Testis (tissue), 3 donors: Measurements from ENCODE around the gene SLC9B2. TPM values are rescaled to one million over a fixed set of nuclear protein-coding genes. Genes with fewer than 3 reads are reported as not detected.
A peak's percentile ranks its signal among the peaks of the same experiment; 100 is the strongest.

Experiments
- DNase-seq: peaks from one replicate; pipeline ENCODE4 v3.0.0-alpha.2; 2019
- H3K27ac ChIP-seq, 2 donors: fragments of 200-600 bp; sonication (generic); one replicate each; pipeline ENCODE4 v1.5.1; 2019
- H3K27me3 ChIP-seq: fragments of 200-600 bp; sonication (generic); one replicate; pipeline ENCODE4 v1.5.1; 2019
- H3K36me3 ChIP-seq: fragments of 200-600 bp; sonication (generic); one replicate; pipeline ENCODE4 v1.5.1; 2017; ENCODE audit warnings: low read depth; ENCODE audit errors: missing control alignments
- H3K4me1 ChIP-seq: fragments of 200-600 bp; sonication (generic); one replicate; pipeline ENCODE4 v1.5.1; 2019
- H3K4me3 ChIP-seq, 2 donors: fragments of 200-600 bp; sonication (generic); one replicate each; pipeline ENCODE4 v1.5.1; 2017 to 2019
- H3K9me3 ChIP-seq: fragments of 200-600 bp; sonication (generic); one replicate; pipeline ENCODE4 v1.5.1; 2017
- CTCF ChIP-seq, 3 experiments: fragments of 450-650 bp in 2 of 3; fragments of 200-600 bp in 1 of 3; sonication (generic) in 1 of 3; IDR thresholded peaks; one replicate each; pipeline ENCODE4 v1.5.1; 2016 to 2019; ENCODE audit warnings: antibody characterized with exemption in 3 of 3, mild to moderate bottlenecking in 2 of 3, moderate library complexity in 1 of 3
- POLR2A ChIP-seq: fragments of 450-650 bp; IDR thresholded peaks from one replicate; pipeline ENCODE4 v1.6.1; 2017; ENCODE audit warnings: antibody characterized with exemption, mild to moderate bottlenecking, moderate library complexity
- WGBS, 2 donors: methylation state at CpG; one replicate each; pipeline ENCODE4 v1.1.5; 2018; 5-methylcytosine and 5-hydroxymethylcytosine counted together
- intact Hi-C: fragments of 100-400 bp; cut with DNase I; formaldehyde crosslinking; loops from one replicate; pipeline ENCODE4 v1.15.1; 2023; ENCODE audit warnings: low total_unique reads
- polyA plus RNA-seq: library from polyadenylated mRNA; stranded (reverse); fragments of 350-450 nt; fragmentation: Illumina TruSeq; extraction: RNeasy Lipid Tissue Mini Kit (QIAGEN cat#74804); gene quantifications from one replicate; pipeline ENCODE4 v1.2.3, GENCODE V29; 2014; ENCODE audit warnings: low read depth, low replicate concordance; ENCODE audit not compliant: insufficient read depth
- total RNA-seq, 2 donors: library from RNA; depleted of rRNA; stranded (reverse); fragments of >200 nt; gene quantifications; one replicate each; pipeline ENCODE4 v1.2.3, GENCODE V29; 2016

The SLC9B2 gene
- total and polyA plus RNA-seq, 3 donors from 2014 or later = 9.7 to 14.6 (median 10.2) TPM

- H3K4me1 ChIP-seq = peaks cover 7% of the 10 kb centered on the region
- H3K27ac ChIP-seq = peak overlapping the region; percentile 95
- peak; percentile 49 for DNase-seq
- H3K27me3 ChIP-seq = no peaks in the 10 kb centered on the region
- H3K36me3 ChIP-seq = no peaks in the 10 kb centered on the region
- intact Hi-C loops = loop anchor here (10.0 kb wide), 1 partner anchor 394 kb away; no protein-coding TSS in a partner anchor
- peak overlapping the region; percentile 62 to 75 for H3K4me3 ChIP-seq
- H3K9me3 ChIP-seq = no peaks in the 10 kb centered on the region
- 27 to 33% methylated on average over 8 of the region's 8 CpGs for WGBS, 2 donors
- no peak for TF ChIP-seq CTCF (IDR thresholded peaks at IDR 0.05)
- TF ChIP-seq POLR2A = no peak
These were observed 57.9 kb downstream of the SLC9B2 start for GRCh38 chr4:103018391-103019307.

GRCh38 chr4:103012551-103012950, 64.0 kb downstream of the SLC9B2 start:
- Histone ChIP-seq H3K27me3 (no peaks in the 10 kb centered on the region), H3K9me3 (no peaks in the 10 kb centered on the region), H3K4me3 (no peak overlapping the region), H3K27ac (peak overlapping the region; percentile 46 to 73), H3K36me3 (no peaks in the 10 kb centered on the region), H3K4me1 (peaks cover 22% of the 10 kb centered on the region)
- intact Hi-C loops = loop anchor here (10.0 kb wide), 1 partner anchor 388 kb away; no protein-coding TSS in a partner anchor
- TF ChIP-seq POLR2A (no peak), CTCF (IDR thresholded peaks at IDR 0.05) (no peak)
- DNase-seq = no peak

- peaks cover 22% of the 10 kb centered on the region for H3K4me1 ChIP-seq
- no peak overlapping the region for H3K4me3 ChIP-seq
- TF ChIP-seq CTCF (IDR thresholded peaks at IDR 0.05) (no peak), POLR2A (no peak)
- intact Hi-C loops = loop anchor here (10.0 kb wide), 1 partner anchor 387 kb away; no protein-coding TSS in a partner anchor
- DNase-seq = no peak
- peak overlapping the region; percentile 46 to 73 for H3K27ac ChIP-seq
- no peaks in the 10 kb centered on the region for H3K36me3 ChIP-seq
- H3K27me3 ChIP-seq = no peaks in the 10 kb centered on the region
- 33 to 48% methylated on average over 1 of the region's 1 CpG for WGBS, 2 donors
- H3K9me3 ChIP-seq = no peaks in the 10 kb centered on the region
These were observed 64.5 kb downstream of the SLC9B2 start for GRCh38 chr4:103012060-103012459.

- TF ChIP-seq POLR2A (no peak), CTCF (IDR thresholded peaks at IDR 0.05) (no peak)
- Histone ChIP-seq H3K27me3 (no peaks in the 10 kb centered on the region), H3K36me3 (no peaks in the 10 kb centered on the region), H3K4me1 (peaks cover 22% of the 10 kb centered on the region), H3K4me3 (no peak overlapping the region), H3K9me3 (no peaks in the 10 kb centered on the region), H3K27ac (peak overlapping the region; percentile 46 to 73)
- 76 to 100% methylated on average over 2 to 4 of the region's 4 CpGs for WGBS, 2 donors
- DNase-seq = peak; percentile 48
- intact Hi-C loops = loop anchor here (10.0 kb wide), 1 partner anchor 387 kb away; no protein-coding TSS in a partner anchor
These were observed 65.1 kb downstream of the SLC9B2 start for GRCh38 chr4:103011378-103012025.
